Osteocyte (in vitro differentiated cells): ENCODE results near the gene EXOC8. TPM values are rescaled to one million over a fixed set of nuclear protein-coding genes. Genes with fewer than 3 reads are reported as not detected.

ENCODE experiments used
- DNase-seq: peaks from one replicate; pipeline ENCODE4 v3.0.0; 2021; ENCODE audit warnings: mixed read lengths; ENCODE audit not compliant: unreplicated experiment; ENCODE audit errors: extremely low spot score
- H3K27ac Mint-ChIP-seq: one replicate; pipeline ENCODE4 v1.8.0; 2021; ENCODE audit warnings: mild to moderate bottlenecking, mixed read lengths; ENCODE audit not compliant: unreplicated experiment
- H3K27me3 Mint-ChIP-seq: one replicate; pipeline ENCODE4 v1.8.0; 2021; ENCODE audit warnings: mixed read lengths; ENCODE audit not compliant: unreplicated experiment
- H3K36me3 Mint-ChIP-seq: one replicate; pipeline ENCODE4 v1.8.0; 2021; ENCODE audit warnings: mixed read lengths; ENCODE audit not compliant: unreplicated experiment
- H3K4me1 Mint-ChIP-seq: one replicate; pipeline ENCODE4 v1.8.0; 2021; ENCODE audit warnings: mixed read lengths; ENCODE audit not compliant: unreplicated experiment
- H3K4me3 Mint-ChIP-seq: one replicate; pipeline ENCODE4 v1.8.0; 2021; ENCODE audit warnings: mild to moderate bottlenecking, moderate library complexity, mixed read lengths; ENCODE audit not compliant: unreplicated experiment
- H3K9me3 Mint-ChIP-seq: one replicate; pipeline ENCODE4 v1.8.0; 2021; ENCODE audit warnings: mixed read lengths; ENCODE audit not compliant: unreplicated experiment
- CTCF ChIP-seq: fragments of 200-600 bp; sonication (generic); IDR thresholded peaks from 2 replicates; pipeline ENCODE4 v1.5.0; 2021; ENCODE audit warnings: antibody characterized with exemption, mild to moderate bottlenecking, moderate library complexity
- total RNA-seq: library from RNA; stranded (reverse); gene quantifications from 2 replicates; pipeline ENCODE4 v1.2.1, GENCODE V29; 2021

The EXOC8 gene
- total RNA-seq, 1 donor from 2014 or later, result 13.4 TPM

- peaks cover 7% of the 10 kb centered on the region for H3K36me3 Mint-ChIP-seq
- peaks cover 21% of the 10 kb centered on the region for H3K4me1 Mint-ChIP-seq
- no peak for TF ChIP-seq CTCF
- no peaks in the 10 kb centered on the region for H3K27me3 Mint-ChIP-seq
- H3K27ac Mint-ChIP-seq, result no peak overlapping the region
- no peak overlapping the region for H3K4me3 Mint-ChIP-seq
- no peak for DNase-seq
- H3K9me3 Mint-ChIP-seq, result no peaks in the 10 kb centered on the region
Measured at GRCh38 chr1:231329483-231329882, 8.2 kb downstream of the EXOC8 start.

- no peaks in the 10 kb centered on the region for H3K27me3 Mint-ChIP-seq
- no peaks in the 10 kb centered on the region for H3K9me3 Mint-ChIP-seq
- no peak for TF ChIP-seq CTCF
- DNase-seq, result no peak
- H3K4me3 Mint-ChIP-seq, result no peak overlapping the region
- H3K36me3 Mint-ChIP-seq, result peaks cover 7% of the 10 kb centered on the region
- H3K27ac Mint-ChIP-seq, result no peak overlapping the region
- peaks cover 2% of the 10 kb centered on the region for H3K4me1 Mint-ChIP-seq
Measured at GRCh38 chr1:231327617-231328016, 10.0 kb downstream of the EXOC8 start.

- H3K27ac Mint-ChIP-seq, result no peak overlapping the region
- TF ChIP-seq CTCF, result no peak
- H3K36me3 Mint-ChIP-seq, result peaks cover 4% of the 10 kb centered on the region
- DNase-seq, result no peak
- no peak overlapping the region for H3K4me3 Mint-ChIP-seq
- no peaks in the 10 kb centered on the region for H3K4me1 Mint-ChIP-seq
- no peaks in the 10 kb centered on the region for H3K27me3 Mint-ChIP-seq
- no peaks in the 10 kb centered on the region for H3K9me3 Mint-ChIP-seq
Measured at GRCh38 chr1:231326248-231326647, 11.4 kb downstream of the EXOC8 start.

- H3K36me3 Mint-ChIP-seq, result peaks cover 4% of the 10 kb centered on the region
- no peak for TF ChIP-seq CTCF
- no peak overlapping the region for H3K27ac Mint-ChIP-seq
Measured at GRCh38 chr1:231324660-231325059, 13.0 kb downstream of the EXOC8 start.

GRCh38 chr1:231322880-231323530 lies 14.6 kb downstream of the EXOC8 start:
- no peak for TF ChIP-seq CTCF
- Mint-ChIP-seq H3K4me1 (no peaks in the 10 kb centered on the region), H3K27ac (no peak overlapping the region), H3K9me3 (no peaks in the 10 kb centered on the region), H3K36me3 (no peaks in the 10 kb centered on the region), H3K4me3 (no peak overlapping the region), H3K27me3 (no peaks in the 10 kb centered on the region)
- peak; percentile 60 for DNase-seq

More at GRCh38 chr1:231324660-231325059, 13.0 kb downstream of the EXOC8 start:
- H3K4me1 Mint-ChIP-seq, result no peaks in the 10 kb centered on the region
- H3K4me3 Mint-ChIP-seq, result no peak overlapping the region
- H3K9me3 Mint-ChIP-seq, result no peaks in the 10 kb centered on the region
- peak; percentile 44 for DNase-seq
- no peaks in the 10 kb centered on the region for H3K27me3 Mint-ChIP-seq
